HEK293 (cell line): ENCODE measurements around the gene AGK.

ENCODE experiments used
- BCL6B ChIP-seq: fragments of 450-650 bp; formaldehyde crosslinking; IDR thresholded peaks from 2 replicates; pipeline ENCODE4 v1.5.1; 2017; ENCODE audit warnings: missing biosample characterization, missing genetic modification characterization
- CTCF ChIP-seq: fragments of 450-650 bp; formaldehyde crosslinking; IDR thresholded peaks from 2 replicates; pipeline ENCODE4 v1.5.1; 2016; ENCODE audit warnings: missing biosample characterization, missing genetic modification characterization
- PRDM2 ChIP-seq: fragments of 450-650 bp; formaldehyde crosslinking; IDR thresholded peaks from 2 replicates; pipeline ENCODE4 v1.5.1; 2016; ENCODE audit warnings: missing biosample characterization, missing genetic modification characterization, borderline replicate concordance
- SP2 ChIP-seq: fragments of 450-650 bp; formaldehyde crosslinking; IDR thresholded peaks from 2 replicates; pipeline ENCODE4 v1.5.1; 2016; ENCODE audit warnings: missing biosample characterization, missing genetic modification characterization
- YY1 ChIP-seq: fragments of 450-650 bp; formaldehyde crosslinking; IDR thresholded peaks from 2 replicates; pipeline ENCODE4 v1.5.1; 2018; ENCODE audit warnings: missing biosample characterization, missing genetic modification characterization
- ZBTB1 ChIP-seq: fragments of 450-650 bp; formaldehyde crosslinking; IDR thresholded peaks from 2 replicates; pipeline ENCODE4 v1.5.1; 2016; ENCODE audit warnings: missing biosample characterization, missing genetic modification characterization
- ZBTB6 ChIP-seq: fragments of 450-650 bp; formaldehyde crosslinking; IDR thresholded peaks from 2 replicates; pipeline ENCODE4 v1.5.1; 2017; ENCODE audit warnings: missing biosample characterization, missing genetic modification characterization
- ZBTB8A ChIP-seq: fragments of 450-650 bp; formaldehyde crosslinking; IDR thresholded peaks from 2 replicates; pipeline ENCODE4 v1.5.1; 2016; ENCODE audit warnings: missing biosample characterization, missing genetic modification characterization
- ZIC2 ChIP-seq: fragments of 450-650 bp; formaldehyde crosslinking; IDR thresholded peaks from 2 replicates; pipeline ENCODE4 v1.5.1; 2016; ENCODE audit warnings: missing biosample characterization, missing genetic modification characterization
- ZNF155 ChIP-seq: fragments of 450-650 bp; formaldehyde crosslinking; IDR thresholded peaks from 2 replicates; pipeline ENCODE4 v1.5.1; 2016; ENCODE audit warnings: missing biosample characterization, missing genetic modification characterization
- ZNF24 ChIP-seq: fragments of 450-650 bp; formaldehyde crosslinking; IDR thresholded peaks from 2 replicates; pipeline ENCODE4 v1.5.1; 2016; ENCODE audit warnings: missing biosample characterization, missing genetic modification characterization
- ZNF280D ChIP-seq: fragments of 450-650 bp; formaldehyde crosslinking; IDR thresholded peaks from 2 replicates; pipeline ENCODE4 v1.5.1; 2016; ENCODE audit warnings: missing biosample characterization, missing genetic modification characterization
- ZNF350 ChIP-seq: fragments of 450-650 bp; formaldehyde crosslinking; IDR thresholded peaks from 2 replicates; pipeline ENCODE4 v1.5.0; 2017; ENCODE audit warnings: missing biosample characterization, mild to moderate bottlenecking, missing genetic modification characterization
- ZNF37A ChIP-seq: fragments of 450-650 bp; IDR thresholded peaks from 2 replicates; pipeline ENCODE4 v1.5.1; 2018; ENCODE audit warnings: missing biosample characterization, missing genetic modification characterization
- ZNF473 ChIP-seq: fragments of 450-650 bp; formaldehyde crosslinking; IDR thresholded peaks from 2 replicates; pipeline ENCODE4 v1.5.1; 2017; ENCODE audit warnings: missing biosample characterization, missing genetic modification characterization
- ZNF510 ChIP-seq: fragments of 450-650 bp; formaldehyde crosslinking; IDR thresholded peaks from 2 replicates; pipeline ENCODE4 v1.5.1; 2018; ENCODE audit warnings: mild to moderate bottlenecking, missing genetic modification characterization, missing biosample characterization; ENCODE audit not compliant: insufficient replicate concordance
- ZNF544 ChIP-seq: fragments of 450-650 bp; formaldehyde crosslinking; IDR thresholded peaks from 2 replicates; pipeline ENCODE4 v1.5.0; 2017; ENCODE audit warnings: missing biosample characterization, missing genetic modification characterization
- ZNF585B ChIP-seq: fragments of 450-650 bp; formaldehyde crosslinking; IDR thresholded peaks from 2 replicates; pipeline ENCODE4 v1.5.1; 2016; ENCODE audit warnings: missing biosample characterization, missing genetic modification characterization
- ZNF629 ChIP-seq: fragments of 450-650 bp; formaldehyde crosslinking; IDR thresholded peaks from 2 replicates; pipeline ENCODE4 v1.5.1; 2017; ENCODE audit warnings: missing biosample characterization, missing genetic modification characterization
- ZNF645 ChIP-seq: fragments of 450-650 bp; formaldehyde crosslinking; IDR thresholded peaks from 2 replicates; pipeline ENCODE4; 2016; ENCODE audit warnings: missing biosample characterization, missing genetic modification characterization
- ZNF747 ChIP-seq: fragments of 450-650 bp; formaldehyde crosslinking; IDR thresholded peaks from 2 replicates; pipeline ENCODE4 v1.5.1; 2016; ENCODE audit warnings: missing biosample characterization, missing genetic modification characterization
- ZSCAN4 ChIP-seq: fragments of 450-650 bp; formaldehyde crosslinking; IDR thresholded peaks from 2 replicates; pipeline ENCODE4 v1.5.1; 2017; ENCODE audit warnings: missing biosample characterization, missing genetic modification characterization
- ZSCAN5A ChIP-seq: fragments of 450-650 bp; formaldehyde crosslinking; IDR thresholded peaks from 2 replicates; pipeline ENCODE4 v1.5.1; 2016; ENCODE audit warnings: missing biosample characterization, missing genetic modification characterization

AGK gene

GRCh38 chr7:141701489-141702046 is 150.4 kb downstream of the AGK start (continued):
- TF ChIP-seq PRDM2 (tag by site-specific recombination), result no peak
- TF ChIP-seq ZBTB8A (tag by site-specific recombination), result peak; percentile 51
- TF ChIP-seq ZBTB1, result no peak
- no peak for TF ChIP-seq ZNF155 (tag by site-specific recombination)
- TF ChIP-seq SP2, result peak; percentile 28; the same call in 1 of the 2 replicates
- TF ChIP-seq ZNF37A (tag by site-specific recombination), result no peak
- no peak for TF ChIP-seq BCL6B (tag by site-specific recombination)
- no peak for TF ChIP-seq ZNF585B (tag by site-specific recombination)
- TF ChIP-seq ZSCAN5A, result no peak
- no peak for TF ChIP-seq ZNF473
- TF ChIP-seq ZIC2, result peak; percentile 46
- no peak for TF ChIP-seq ZNF544
- no peak for TF ChIP-seq ZNF629
- no peak for TF ChIP-seq ZNF510 (tag by site-specific recombination)
- no peak for TF ChIP-seq ZNF747 (tag by site-specific recombination)
- TF ChIP-seq ZBTB6, result no peak
- TF ChIP-seq ZNF24 (tag by site-specific recombination), result no peak
- TF ChIP-seq CTCF (tag by site-specific recombination), result no peak
- TF ChIP-seq ZNF280D (tag by site-specific recombination), result no peak
- no peak for TF ChIP-seq ZNF350 (tag by site-specific recombination)
- no peak for TF ChIP-seq ZNF645 (tag by site-specific recombination)
- no peak for TF ChIP-seq YY1 (tag by site-specific recombination)
- no peak for TF ChIP-seq ZSCAN4 (tag by site-specific recombination)
